ENCODE results near the gene PTPN6.

DNA sequence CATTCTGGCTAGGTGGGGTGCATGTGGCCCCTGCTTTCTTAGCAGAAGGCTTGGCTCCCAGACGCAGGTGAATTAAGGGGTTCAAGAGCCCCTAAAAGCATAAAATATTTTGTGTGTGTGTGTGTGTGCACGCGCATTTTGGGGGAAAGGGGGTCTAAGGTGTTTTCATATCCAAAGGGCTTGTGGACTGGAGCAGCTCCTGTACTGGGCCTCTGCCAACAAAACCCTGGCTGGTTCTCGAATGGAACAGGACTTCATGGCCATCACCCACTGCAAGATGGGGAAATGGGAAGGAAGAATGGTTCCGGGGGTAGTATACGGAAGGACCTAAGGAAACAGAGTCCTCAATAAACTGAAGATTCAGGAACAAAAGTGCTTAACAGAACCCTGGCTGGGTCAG is 27.3 kb upstream of the PTPN6 start:
- TF ChIP-seq, protein P1, sequence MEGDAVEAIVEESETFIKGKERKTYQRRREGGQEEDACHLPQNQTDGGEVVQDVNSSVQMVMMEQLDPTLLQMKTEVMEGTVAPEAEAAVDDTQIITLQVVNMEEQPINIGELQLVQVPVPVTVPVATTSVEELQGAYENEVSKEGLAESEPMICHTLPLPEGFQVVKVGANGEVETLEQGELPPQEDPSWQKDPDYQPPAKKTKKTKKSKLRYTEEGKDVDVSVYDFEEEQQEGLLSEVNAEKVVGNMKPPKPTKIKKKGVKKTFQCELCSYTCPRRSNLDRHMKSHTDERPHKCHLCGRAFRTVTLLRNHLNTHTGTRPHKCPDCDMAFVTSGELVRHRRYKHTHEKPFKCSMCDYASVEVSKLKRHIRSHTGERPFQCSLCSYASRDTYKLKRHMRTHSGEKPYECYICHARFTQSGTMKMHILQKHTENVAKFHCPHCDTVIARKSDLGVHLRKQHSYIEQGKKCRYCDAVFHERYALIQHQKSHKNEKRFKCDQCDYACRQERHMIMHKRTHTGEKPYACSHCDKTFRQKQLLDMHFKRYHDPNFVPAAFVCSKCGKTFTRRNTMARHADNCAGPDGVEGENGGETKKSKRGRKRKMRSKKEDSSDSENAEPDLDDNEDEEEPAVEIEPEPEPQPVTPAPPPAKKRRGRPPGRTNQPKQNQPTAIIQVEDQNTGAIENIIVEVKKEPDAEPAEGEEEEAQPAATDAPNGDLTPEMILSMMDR (IDR thresholded peaks at IDR 0.05 in 2 of 3, conservative IDR thresholded peaks at IDR 0.05 in 1 of 3; ENCODE audit: borderline replicate concordance in 1 of 3, insufficient read depth in 1 of 3, low read depth in 2 of 3, low read length in 2 of 3), result no peak
- TF ChIP-seq, protein P2, sequence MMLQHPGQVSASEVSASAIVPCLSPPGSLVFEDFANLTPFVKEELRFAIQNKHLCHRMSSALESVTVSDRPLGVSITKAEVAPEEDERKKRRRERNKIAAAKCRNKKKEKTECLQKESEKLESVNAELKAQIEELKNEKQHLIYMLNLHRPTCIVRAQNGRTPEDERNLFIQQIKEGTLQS (IDR thresholded peaks at IDR 0.05), result no peak
- no peak for TF ChIP-seq POLR2AphosphoS5 (IDR thresholded peaks at IDR 0.05; ENCODE audit: low read depth, low read length)
- TF ChIP-seq JUND (IDR thresholded peaks at IDR 0.05), result no peak

All from HCT116 (cell line).